ENCODE measurements around the gene CSTPP1. TPM values are rescaled to one million over a fixed set of nuclear protein-coding genes. Genes with fewer than 3 reads are reported as not detected.
"Not testable (repeated sequence)": the region's sequence is repeated elsewhere in the genome, so short reads cannot be mapped to it uniquely, and the experiment has no call there.

Gene CSTPP1
- total RNA-seq, 1 donor from 2014 or later = 39.1 TPM

DNA sequence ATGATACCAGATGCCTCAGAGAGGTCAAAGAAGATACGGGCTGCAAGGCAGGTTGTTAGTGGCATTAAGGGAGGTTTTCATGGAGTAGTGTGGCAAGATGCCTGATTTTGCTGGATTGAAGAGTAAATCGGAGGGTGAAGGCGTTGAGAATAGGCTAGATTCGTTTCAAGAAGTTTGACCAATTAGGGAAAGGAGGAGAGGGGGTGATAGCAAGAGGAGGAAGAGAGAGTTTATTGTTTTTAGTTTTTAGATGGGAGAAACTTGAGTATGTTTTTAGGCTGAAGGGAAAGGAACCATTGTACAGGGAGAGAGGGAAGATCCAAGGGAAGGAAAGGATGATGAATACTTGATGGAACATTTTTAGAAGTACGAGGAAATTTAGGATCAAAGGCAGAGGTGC lies 16.5 kb downstream of the CSTPP1 start:
- no peak for DNase-seq (ENCODE audit: low spot score)

GRCh38 chr11:46958777-46959176 lies 22.2 kb downstream of the CSTPP1 start:
- no peak for DNase-seq (ENCODE audit: low spot score)

DNA sequence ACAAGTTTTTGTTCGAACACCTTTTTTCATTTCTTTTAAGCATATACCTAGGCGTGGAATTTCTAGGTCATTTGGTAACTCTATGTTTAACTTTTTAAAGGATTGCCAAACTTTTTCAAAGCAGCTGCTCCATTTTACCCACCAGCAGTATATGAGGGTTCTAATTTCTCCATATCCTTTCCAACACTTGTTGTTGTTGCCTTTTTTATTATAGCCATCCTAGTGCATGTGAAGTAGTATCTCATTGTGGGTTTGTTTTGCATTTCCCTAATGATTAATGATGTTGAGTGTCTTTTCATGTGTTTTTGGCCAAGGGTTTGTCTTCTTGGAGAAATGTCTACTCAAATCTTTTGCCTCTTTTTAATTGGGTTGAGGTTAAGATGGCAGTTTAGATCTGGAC lies 24.5 kb downstream of the CSTPP1 start:
- no peak for DNase-seq (ENCODE audit: low spot score)

GRCh38 chr11:46961886-46962285 lies 25.3 kb downstream of the CSTPP1 start:
- DNase-seq (ENCODE audit: low spot score) = not testable (repeated sequence)

DNA sequence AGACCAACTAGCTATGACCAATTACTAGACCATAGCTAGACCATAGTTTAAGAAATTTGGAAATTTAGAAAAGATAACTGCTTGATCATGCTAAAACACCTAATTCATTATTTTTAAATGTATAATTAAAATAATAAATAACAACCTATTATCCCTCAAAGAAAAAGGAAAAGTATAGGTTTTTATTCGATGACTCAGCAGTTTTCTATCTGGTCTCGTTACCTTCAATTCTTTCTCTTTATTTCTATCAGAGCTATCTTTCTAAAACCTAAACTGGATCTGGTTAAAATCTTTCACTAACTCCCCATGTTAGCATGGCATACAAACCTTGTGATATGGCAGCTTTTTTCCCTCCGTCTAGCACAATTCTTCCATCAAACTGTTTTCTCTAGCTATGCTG lies 27.3 kb downstream of the CSTPP1 start:
- no peak for DNase-seq (ENCODE audit: low spot score)

DNA sequence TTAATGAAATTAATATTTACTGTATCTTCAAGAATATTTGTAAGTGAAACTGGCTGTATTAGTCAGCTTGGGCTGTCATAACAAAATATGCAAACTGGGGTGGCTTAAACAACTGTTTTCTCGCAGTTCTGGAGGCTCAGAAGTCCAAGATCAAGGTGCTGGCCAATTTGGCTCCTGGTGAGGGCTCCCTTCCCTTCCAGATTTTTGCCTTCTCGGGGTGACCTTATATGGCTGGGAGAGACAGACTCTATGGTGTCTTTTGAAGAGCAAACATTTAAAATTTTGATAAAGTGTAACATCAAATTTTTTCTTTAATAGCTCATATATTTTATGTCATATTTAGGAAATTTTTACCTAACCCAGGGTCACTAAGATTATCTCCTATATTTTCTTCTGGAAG lies 30.2 kb downstream of the CSTPP1 start:
- DNase-seq (ENCODE audit: low spot score) = no peak

- DNase-seq (ENCODE audit: low spot score) = no peak
Measured at GRCh38 chr11:46967962-46968361, 31.4 kb downstream of the CSTPP1 start.

DNA sequence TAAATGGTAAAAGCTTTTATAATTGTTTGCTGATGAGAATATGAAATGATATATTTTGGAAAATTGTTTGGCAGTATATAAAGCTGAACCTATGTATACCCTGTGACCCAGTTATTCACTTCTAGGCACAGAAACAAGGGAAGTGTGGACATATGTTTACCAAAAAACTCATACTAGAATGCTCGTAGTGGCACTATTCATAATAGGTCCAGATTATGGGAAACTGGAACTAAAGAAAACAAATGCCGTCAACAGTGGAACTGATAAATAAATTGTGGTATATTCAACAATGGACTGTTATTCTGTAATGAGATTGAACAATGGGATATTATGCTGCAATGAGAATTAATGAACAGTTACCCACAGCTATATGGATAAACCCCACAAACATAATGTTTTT lies 32.8 kb downstream of the CSTPP1 start:
- DNase-seq (ENCODE audit: low spot score) = no peak

- no peak for DNase-seq (ENCODE audit: low spot score)
Measured at GRCh38 chr11:46970913-46971625, 34.5 kb downstream of the CSTPP1 start.

- DNase-seq (ENCODE audit: low spot score) = no peak
Measured at GRCh38 chr11:46972343-46972742, 35.8 kb downstream of the CSTPP1 start.

DNA sequence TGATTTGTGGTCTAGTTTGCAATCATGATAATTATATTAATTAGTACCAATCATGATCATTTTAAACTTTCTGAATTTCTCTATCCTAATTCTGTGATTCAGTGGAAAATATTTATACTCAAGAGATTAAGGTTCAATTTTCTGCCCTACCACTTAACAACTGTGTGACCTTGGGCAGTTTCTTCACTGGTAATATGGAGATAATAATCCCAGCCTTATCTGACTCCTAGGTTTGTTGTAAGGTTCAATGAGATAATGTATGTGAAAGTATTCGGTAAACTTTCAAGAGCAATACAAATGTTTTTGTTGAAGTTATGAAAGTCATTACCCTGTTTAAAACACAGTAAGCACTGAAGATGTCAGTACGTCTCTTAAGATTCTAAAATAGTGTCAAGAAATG lies 36.3 kb downstream of the CSTPP1 start:
- DNase-seq (ENCODE audit: low spot score) = no peak

DNA sequence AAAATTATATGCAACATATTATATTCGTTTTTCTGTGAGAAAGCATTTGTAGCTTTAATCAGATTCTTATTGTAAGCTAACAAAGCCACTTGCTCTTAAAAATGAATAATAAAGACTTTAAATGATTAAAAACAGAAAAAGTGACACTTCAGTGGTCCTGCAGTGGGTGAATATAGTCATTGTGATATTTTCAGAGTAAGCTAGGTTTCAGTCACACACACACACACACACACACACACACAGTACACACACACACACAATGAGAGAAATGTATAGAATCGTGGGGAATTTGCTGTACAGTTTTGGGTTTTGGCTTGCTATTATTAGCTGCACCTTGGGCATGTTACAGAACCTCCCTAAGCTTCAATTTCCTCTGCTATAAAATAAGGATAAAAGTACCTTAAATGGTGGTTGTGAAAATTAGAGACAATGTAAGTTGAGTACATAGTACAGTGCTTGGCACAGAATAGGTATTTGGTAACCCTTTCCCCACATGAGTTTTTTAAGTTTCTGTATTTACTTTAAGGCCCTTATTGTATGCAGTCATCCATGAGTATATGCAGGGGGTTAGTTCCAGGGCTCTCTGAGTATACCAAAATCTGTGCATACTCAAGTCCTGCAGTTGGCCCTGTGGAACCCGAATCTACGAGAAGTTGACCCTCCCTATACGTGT lies 39.8 kb downstream of the CSTPP1 start:
- no peak for DNase-seq (ENCODE audit: low spot score)

GRCh38 chr11:46977038-46977813 lies 40.7 kb downstream of the CSTPP1 start:
- DNase-seq (ENCODE audit: low spot score) = no peak

DNA sequence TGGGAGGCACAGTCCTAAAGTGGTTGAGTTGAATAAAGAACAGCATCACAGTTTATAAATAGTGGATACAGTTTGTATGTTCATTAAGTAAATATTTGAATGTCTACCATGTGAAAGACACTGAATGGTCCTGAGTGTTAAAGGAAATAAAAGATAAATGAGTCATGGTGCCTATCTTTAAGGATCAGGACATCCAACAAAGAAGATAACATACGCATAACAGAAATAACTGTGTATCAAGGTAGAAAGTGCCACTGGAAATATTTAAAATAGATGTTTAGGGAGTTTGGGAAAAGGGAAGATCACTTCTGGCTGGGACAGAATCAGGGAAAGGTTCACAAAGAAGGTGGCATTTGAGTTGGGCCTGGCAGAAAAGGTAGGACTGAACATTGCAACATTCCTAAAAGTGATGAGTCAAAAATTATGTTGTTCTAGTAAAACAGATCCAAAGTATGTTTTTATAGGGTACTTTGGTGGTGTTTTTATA lies 41.5 kb downstream of the CSTPP1 start:
- no peak for DNase-seq (ENCODE audit: low spot score)

- no peak for DNase-seq (ENCODE audit: low spot score)
Measured at GRCh38 chr11:46979358-46979757, 42.8 kb downstream of the CSTPP1 start.

DNA sequence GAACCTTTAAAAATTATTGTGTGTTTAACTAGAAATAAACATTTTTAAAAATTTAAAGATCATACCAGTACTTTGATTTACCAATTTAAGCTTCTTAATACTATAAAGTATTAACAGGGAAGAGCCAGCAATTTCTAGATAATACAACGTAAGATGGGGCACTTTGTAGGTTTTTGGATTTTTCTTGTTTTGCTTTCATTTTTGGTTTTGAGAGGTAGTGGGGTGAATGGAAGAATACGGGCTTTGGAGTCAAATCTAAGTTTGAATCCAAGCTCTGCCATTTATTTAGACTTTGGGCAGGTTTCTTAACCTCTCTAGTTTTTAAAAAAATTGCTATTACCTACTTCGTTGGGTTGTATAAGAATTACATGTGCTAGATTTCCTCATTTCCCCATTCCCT lies 44.9 kb downstream of the CSTPP1 start:
- no peak for DNase-seq (ENCODE audit: low spot score)

- DNase-seq (ENCODE audit: low spot score) = no peak
Measured at GRCh38 chr11:46982797-46983452, 46.4 kb downstream of the CSTPP1 start.

DNA sequence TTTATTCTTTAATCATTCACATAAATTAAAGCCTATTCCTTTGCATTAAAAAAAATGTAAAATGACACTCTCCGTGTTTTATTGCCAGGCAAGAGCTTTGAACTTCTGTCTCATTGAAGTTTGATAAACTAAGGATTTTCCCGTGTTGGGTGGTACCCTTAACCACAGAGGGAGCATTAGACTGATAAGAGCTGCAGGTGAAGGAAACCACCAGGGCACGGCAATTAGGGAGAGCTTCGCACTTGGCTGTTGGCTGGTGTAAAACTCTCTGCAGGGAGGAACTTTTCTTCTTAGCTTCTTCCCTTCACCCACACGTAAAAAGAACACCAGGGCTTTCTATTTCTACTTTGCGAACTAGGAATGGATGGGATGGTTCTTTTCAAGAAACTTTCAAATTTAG lies 47.0 kb downstream of the CSTPP1 start:
- no peak for DNase-seq (ENCODE audit: low spot score)

DNA sequence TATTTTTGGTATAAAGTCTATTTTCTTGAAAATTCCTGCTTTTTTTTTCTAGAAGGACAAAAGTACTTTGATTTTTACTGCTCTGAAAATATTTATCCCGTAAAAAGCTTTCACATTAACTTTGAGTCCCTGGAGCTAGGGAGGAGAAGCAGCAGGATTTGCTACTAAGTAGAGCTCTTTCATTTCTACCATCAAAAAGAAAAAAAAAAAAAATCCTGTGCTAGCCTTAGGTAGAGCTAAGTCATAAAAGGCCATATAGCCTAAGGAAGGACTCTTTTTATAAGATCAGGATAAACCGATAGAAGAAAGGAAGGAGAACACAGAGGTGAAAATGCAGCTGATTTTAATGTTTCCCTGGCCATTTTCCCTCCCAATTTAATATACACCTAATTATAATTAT lies 48.0 kb downstream of the CSTPP1 start:
- DNase-seq (ENCODE audit: low spot score) = no peak

GRCh38 chr11:46984987-46985386 lies 48.4 kb downstream of the CSTPP1 start:
- no peak for DNase-seq (ENCODE audit: low spot score)

- no peak for DNase-seq (ENCODE audit: low spot score)
Measured at GRCh38 chr11:46987183-46987582, 50.6 kb downstream of the CSTPP1 start.

GRCh38 chr11:46989810-46990487 lies 53.4 kb downstream of the CSTPP1 start:
- DNase-seq (ENCODE audit: low spot score) = not testable (repeated sequence)

Measured in mucosa of gallbladder (tissue), 1 donor.